CD4-positive, CD25-positive, alpha-beta regulatory T cell (primary cell): ENCODE results near the gene LORICRIN. TPM values are rescaled to one million over a fixed set of nuclear protein-coding genes. Genes with fewer than 3 reads are reported as not detected.

Source experiments
- ATAC-seq, 2 donors: fragments of 150-1000 bp; cut with Tn5 transposase; one replicate each; pipeline ENCODE4 v1.10.0; 2021; ENCODE audit warnings: low read depth in 2 of 2, moderate number of reproducible peaks in 2 of 2, moderate library complexity in 1 of 2
- DNase-seq, 3 donors: peaks; one replicate each; pipeline versions ENCODE4 v3.0.0 to v3.0.0-alpha.2; 2012 to 2022; ENCODE audit warnings: mixed read lengths in 1 of 3
- H3K27ac ChIP-seq: one replicate; pipeline ENCODE4 v1.7.0; 2013; ENCODE audit warnings: mild to moderate bottlenecking, low read length; ENCODE audit not compliant: insufficient read depth, poor library complexity, severe bottlenecking
- H3K27me3 ChIP-seq: one replicate; pipeline ENCODE4 v1.7.0; 2013; ENCODE audit warnings: low read length; ENCODE audit not compliant: control insufficient read depth, insufficient read depth
- H3K36me3 ChIP-seq: one replicate; pipeline ENCODE4 v1.7.0; 2013; ENCODE audit warnings: mild to moderate bottlenecking, low read length, moderate library complexity; ENCODE audit not compliant: control insufficient read depth, insufficient read depth
- H3K4me1 ChIP-seq: 2 replicates; pipeline ENCODE4 v1.7.0; 2013; ENCODE audit warnings: mild to moderate bottlenecking, low read length; ENCODE audit not compliant: insufficient read depth, control insufficient read depth, poor library complexity, severe bottlenecking
- H3K4me3 ChIP-seq: one replicate; pipeline ENCODE4 v1.7.0; 2013; ENCODE audit warnings: low read depth, mild to moderate bottlenecking, low read length, moderate library complexity
- H3K9me3 ChIP-seq, 2 experiments: 1 replicate in 1 of 2; 2 replicates in 1 of 2; pipeline ENCODE4 v1.7.0; 2013; ENCODE audit warnings: low read length in 2 of 2, mild to moderate bottlenecking in 1 of 2, moderate library complexity in 1 of 2; ENCODE audit not compliant: control insufficient read depth in 2 of 2
- H3K27ac Mint-ChIP-seq, 3 donors: one replicate each; pipeline ENCODE4 v1.8.0; 2020 to 2022; ENCODE audit warnings: mild to moderate bottlenecking in 3 of 3, mixed read lengths in 3 of 3, moderate library complexity in 2 of 3
- H3K27me3 Mint-ChIP-seq: one replicate; pipeline ENCODE4 v1.8.0; 2022; ENCODE audit warnings: mild to moderate bottlenecking, mixed read lengths
- H3K36me3 Mint-ChIP-seq: one replicate; pipeline ENCODE4 v1.8.0; 2020; ENCODE audit warnings: mixed read lengths
- H3K4me1 Mint-ChIP-seq, 4 donors: one replicate each; pipeline ENCODE4 v1.8.0; 2020 to 2022; ENCODE audit warnings: mixed read lengths in 4 of 4, mild to moderate bottlenecking in 1 of 4
- H3K4me3 Mint-ChIP-seq, 4 donors: one replicate each; pipeline ENCODE4 v1.8.0; 2020 to 2022; ENCODE audit warnings: mild to moderate bottlenecking in 4 of 4, mixed read lengths in 4 of 4, moderate library complexity in 3 of 4
- H3K9me3 Mint-ChIP-seq, 7 donors: one replicate each; pipeline ENCODE4 v1.8.0; 2020 to 2022; ENCODE audit warnings: mixed read lengths in 7 of 7, mild to moderate bottlenecking in 3 of 7, moderate library complexity in 2 of 7
- polyA plus RNA-seq, 4 donors: library from polyadenylated mRNA; unstranded; fragments of 300-500 nt; fragmentation: Illumina TruSeq; gene quantifications; one replicate each; pipeline ENCODE4 v1.2.3, GENCODE V29; 2021
- total RNA-seq: library from RNA; stranded (reverse); gene quantifications from one replicate; pipeline ENCODE4 v1.2.3, GENCODE V29; 2022

The LORICRIN gene
- total and polyA plus RNA-seq, 5 donors from 2014 or later, result not detected

GRCh38 chr1:153251087-153251486, 8.4 kb upstream of the LORICRIN start:
- no peak overlapping the region for H3K4me3 ChIP-seq
- no peak overlapping the region for H3K27ac ChIP-seq
- Mint-ChIP-seq H3K36me3 (no peaks in the 10 kb centered on the region), H3K9me3 (no peaks in the 10 kb centered on the region), H3K4me1 (peaks cover 0 to 6% (median 2%) of the 10 kb centered on the region in 4 donors), H3K27me3 (peaks cover 16% of the 10 kb centered on the region), H3K4me3 (no peak overlapping the region), H3K27ac (no peak overlapping the region)
- no peak for ATAC-seq
- peaks cover 6% of the 10 kb centered on the region for H3K27me3 ChIP-seq
- H3K9me3 ChIP-seq, result no peaks in the 10 kb centered on the region
- H3K4me1 ChIP-seq, result peaks cover 5% of the 10 kb centered on the region
- no peaks in the 10 kb centered on the region for H3K36me3 ChIP-seq
- no peak for DNase-seq

- no peak overlapping the region for H3K4me3 ChIP-seq
- H3K27ac ChIP-seq, result no peak overlapping the region
- peaks cover 5% of the 10 kb centered on the region for H3K4me1 ChIP-seq
- Mint-ChIP-seq H3K27ac (no peak overlapping the region), H3K4me3 (no peak overlapping the region), H3K27me3 (peaks cover 16% of the 10 kb centered on the region), H3K9me3 (no peaks in the 10 kb centered on the region), H3K36me3 (no peaks in the 10 kb centered on the region), H3K4me1 (peaks cover 0 to 6% (median 2%) of the 10 kb centered on the region in 4 donors)
- no peaks in the 10 kb centered on the region for H3K9me3 ChIP-seq
- peaks cover 6% of the 10 kb centered on the region for H3K27me3 ChIP-seq
- DNase-seq (no peak), ATAC-seq (no peak)
- no peaks in the 10 kb centered on the region for H3K36me3 ChIP-seq
Measured at GRCh38 chr1:153251562-153251961, 7.9 kb upstream of the LORICRIN start.

DNA sequence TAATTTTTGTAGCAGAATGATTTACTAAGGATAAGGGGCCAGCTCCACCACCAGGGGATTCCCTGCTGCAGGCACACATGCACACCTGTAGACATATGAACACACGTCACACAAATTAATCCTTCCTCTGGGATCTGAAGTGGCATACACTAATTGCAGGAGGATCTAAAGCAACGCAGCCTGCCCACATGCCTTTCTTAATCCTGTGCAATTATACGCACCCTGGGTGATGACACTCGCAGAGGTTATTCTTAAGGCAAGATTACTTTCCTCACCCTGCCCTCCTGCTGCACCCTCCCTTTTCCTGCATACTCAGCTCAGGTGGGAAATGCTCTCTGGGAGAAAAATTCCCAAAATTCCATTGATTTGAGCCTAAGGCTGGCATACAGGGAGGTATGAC, 7.5 kb upstream of the LORICRIN start:
- no peaks in the 10 kb centered on the region for H3K9me3 Mint-ChIP-seq
- no peak overlapping the region for H3K4me3 Mint-ChIP-seq
- H3K36me3 Mint-ChIP-seq, result no peaks in the 10 kb centered on the region
- Histone ChIP-seq H3K4me3 (no peak overlapping the region), H3K27me3 (peaks cover 6% of the 10 kb centered on the region), H3K9me3 (no peaks in the 10 kb centered on the region), H3K27ac (no peak overlapping the region), H3K4me1 (peaks cover 5% of the 10 kb centered on the region), H3K36me3 (no peaks in the 10 kb centered on the region)
- DNase-seq (no peak), ATAC-seq (no peak)
- no peak overlapping the region for H3K27ac Mint-ChIP-seq
- peaks cover 16% of the 10 kb centered on the region for H3K27me3 Mint-ChIP-seq
- H3K4me1 Mint-ChIP-seq, result peaks cover 0 to 6% (median 2%) of the 10 kb centered on the region in 4 donors

DNA sequence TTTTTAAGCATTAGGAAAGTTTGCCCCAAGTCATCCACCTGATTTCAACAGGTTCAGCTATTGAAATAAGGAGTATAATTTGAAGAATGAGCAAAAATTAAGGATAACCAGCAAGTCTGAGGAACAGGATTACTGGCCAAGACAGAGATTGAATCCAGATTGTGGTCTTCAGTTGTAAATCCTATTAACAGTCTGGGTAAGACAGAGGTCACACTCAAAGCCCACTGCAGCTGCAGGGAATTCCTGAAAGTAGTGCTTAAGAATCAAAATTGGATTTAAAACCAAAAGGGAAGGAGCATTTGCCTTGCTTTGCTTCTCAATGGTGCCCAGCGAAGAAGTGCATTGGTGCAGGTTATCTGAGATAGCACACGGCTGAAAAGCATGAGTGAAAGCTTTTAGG, 6.4 kb upstream of the LORICRIN start:
- no peak overlapping the region for H3K4me3 Mint-ChIP-seq
- DNase-seq (no peak), ATAC-seq (no peak)
- Histone ChIP-seq H3K36me3 (no peaks in the 10 kb centered on the region), H3K4me1 (peaks cover 5% of the 10 kb centered on the region), H3K27ac (no peak overlapping the region), H3K27me3 (peaks cover 4% of the 10 kb centered on the region), H3K4me3 (no peak overlapping the region), H3K9me3 (no peaks in the 10 kb centered on the region)
- peaks cover 0 to 2% (median 0%) of the 10 kb centered on the region in 7 donors for H3K9me3 Mint-ChIP-seq
- H3K27ac Mint-ChIP-seq, result peak overlapping the region in 1 of 3 donors; percentile 29
- H3K4me1 Mint-ChIP-seq, result peaks cover 0 to 6% (median 2%) of the 10 kb centered on the region in 4 donors
- no peaks in the 10 kb centered on the region for H3K36me3 Mint-ChIP-seq
- peaks cover 9% of the 10 kb centered on the region for H3K27me3 Mint-ChIP-seq

DNA sequence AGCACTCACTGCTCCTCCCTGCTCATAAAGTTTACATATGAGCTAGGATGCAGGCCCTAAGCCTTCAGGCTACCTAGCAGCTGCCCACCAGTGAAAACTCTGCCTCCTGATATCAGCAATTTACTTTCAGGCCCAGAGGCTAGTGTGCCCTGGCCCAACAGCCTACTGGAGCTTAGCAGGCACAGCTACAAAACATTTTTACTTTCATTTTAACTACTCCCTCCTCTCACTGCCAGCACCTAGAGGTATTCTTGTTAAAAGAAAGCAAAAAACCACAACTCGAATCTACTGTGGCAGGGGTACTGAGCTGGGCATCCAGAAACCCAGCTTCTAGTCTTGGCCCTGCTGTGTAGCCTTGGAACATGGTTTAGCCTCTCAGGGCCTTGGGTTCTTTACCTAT, 5.8 kb upstream of the LORICRIN start:
- H3K4me3 ChIP-seq, result no peak overlapping the region
- no peaks in the 10 kb centered on the region for H3K36me3 Mint-ChIP-seq
- no peak overlapping the region for H3K27ac ChIP-seq
- H3K4me1 Mint-ChIP-seq, result peaks cover 0 to 7% (median 2%) of the 10 kb centered on the region in 4 donors
- peaks cover 0 to 2% (median 0%) of the 10 kb centered on the region in 7 donors for H3K9me3 Mint-ChIP-seq
- H3K27ac Mint-ChIP-seq, result peak overlapping the region; percentile 10 to 72 (median 38)
- peaks cover 2% of the 10 kb centered on the region for H3K27me3 ChIP-seq
- no peaks in the 10 kb centered on the region for H3K9me3 ChIP-seq
- DNase-seq (peak in 1 of 3 donors; percentile 26), ATAC-seq (no peak)
- no peak overlapping the region for H3K4me3 Mint-ChIP-seq
- peaks cover 8% of the 10 kb centered on the region for H3K27me3 Mint-ChIP-seq
- H3K36me3 ChIP-seq, result no peaks in the 10 kb centered on the region
- peaks cover 5% of the 10 kb centered on the region for H3K4me1 ChIP-seq

DNA sequence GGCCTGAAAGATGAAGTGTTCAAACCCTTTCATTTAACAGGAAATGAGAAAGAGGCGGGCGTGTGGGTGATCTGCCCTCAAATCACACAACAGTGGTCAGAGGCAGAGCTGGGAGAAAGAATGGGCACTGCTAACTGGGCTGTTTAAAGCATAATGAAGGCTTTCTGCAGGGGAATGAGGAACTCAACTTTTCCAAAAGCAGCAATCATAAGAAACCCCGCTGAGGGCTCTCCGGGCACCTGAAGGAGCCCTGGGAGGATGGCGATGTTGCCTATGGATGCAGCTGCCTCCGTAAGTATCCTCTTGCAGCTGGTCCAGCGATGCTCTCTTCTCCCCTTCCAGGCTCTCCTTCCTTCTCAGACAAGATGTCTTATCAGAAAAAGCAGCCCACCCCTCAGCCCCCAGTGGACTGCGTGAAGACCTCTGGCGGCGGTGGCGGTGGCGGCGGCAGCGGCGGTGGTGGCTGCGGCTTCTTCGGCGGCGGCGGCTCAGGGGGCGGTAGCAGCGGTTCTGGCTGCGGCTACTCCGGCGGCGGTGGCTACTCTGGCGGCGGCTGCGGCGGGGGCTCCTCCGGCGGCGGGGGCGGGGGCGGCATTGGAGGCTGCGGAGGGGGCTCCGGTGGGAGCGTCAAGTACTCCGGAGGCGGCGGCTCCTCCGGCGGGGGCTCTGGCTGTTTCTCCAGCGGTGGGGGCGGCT, 1.2 kb downstream of the LORICRIN start:
- H3K9me3 Mint-ChIP-seq, result peaks cover 0 to 2% (median 0%) of the 10 kb centered on the region in 7 donors
- H3K4me1 ChIP-seq, result peaks cover 26% of the 10 kb centered on the region
- H3K36me3 Mint-ChIP-seq, result no peaks in the 10 kb centered on the region
- peaks cover 55% of the 10 kb centered on the region for H3K27me3 Mint-ChIP-seq
- no peak overlapping the region for H3K4me3 ChIP-seq
- peaks cover 32% of the 10 kb centered on the region for H3K27me3 ChIP-seq
- H3K4me3 Mint-ChIP-seq, result peak overlapping the region; percentile 71 to 85 (median 81)
- ATAC-seq (peak in 1 of 2 donors; percentile 16), DNase-seq (peak in 2 of 3 donors; percentile 5 to 19)
- H3K27ac Mint-ChIP-seq, result peak overlapping the region in 1 of 3 donors; percentile 49
- H3K36me3 ChIP-seq, result no peaks in the 10 kb centered on the region
- H3K4me1 Mint-ChIP-seq, result peaks cover 0 to 30% (median 20%) of the 10 kb centered on the region in 4 donors
- no peaks in the 10 kb centered on the region for H3K9me3 ChIP-seq
- H3K27ac ChIP-seq, result no peak overlapping the region

DNA sequence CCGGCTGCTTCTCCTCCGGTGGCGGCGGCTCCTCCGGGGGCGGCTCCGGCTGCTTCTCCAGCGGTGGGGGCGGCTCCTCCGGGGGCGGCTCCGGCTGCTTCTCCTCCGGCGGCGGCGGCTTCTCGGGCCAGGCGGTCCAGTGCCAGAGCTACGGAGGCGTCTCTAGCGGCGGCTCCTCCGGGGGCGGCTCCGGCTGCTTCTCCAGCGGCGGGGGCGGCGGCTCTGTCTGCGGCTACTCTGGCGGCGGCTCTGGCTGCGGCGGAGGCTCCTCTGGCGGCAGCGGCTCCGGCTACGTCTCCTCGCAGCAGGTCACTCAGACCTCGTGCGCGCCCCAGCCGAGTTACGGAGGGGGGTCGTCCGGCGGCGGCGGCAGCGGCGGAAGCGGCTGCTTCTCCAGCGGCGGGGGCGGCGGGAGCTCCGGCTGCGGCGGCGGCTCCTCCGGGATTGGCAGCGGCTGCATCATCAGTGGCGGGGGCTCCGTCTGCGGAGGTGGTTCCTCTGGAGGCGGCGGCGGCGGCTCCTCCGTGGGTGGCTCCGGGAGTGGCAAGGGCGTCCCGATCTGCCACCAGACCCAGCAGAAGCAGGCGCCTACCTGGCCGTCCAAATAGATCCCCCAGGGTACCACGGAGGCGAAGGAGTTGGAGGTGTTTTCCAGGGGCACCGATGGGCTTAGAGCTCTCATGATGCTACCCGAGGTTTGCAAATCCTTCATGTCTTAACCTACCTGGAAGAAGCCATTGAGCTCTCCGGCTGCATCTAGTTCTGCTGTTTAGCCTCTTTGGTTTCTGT, 2.0 kb downstream of the LORICRIN start:
- no peak overlapping the region for H3K27ac ChIP-seq
- Mint-ChIP-seq H3K4me3 (peak overlapping the region; percentile 49 to 84 (median 74)), H3K27ac (no peak overlapping the region), H3K27me3 (peaks cover 58% of the 10 kb centered on the region), H3K4me1 (peaks cover 0 to 30% (median 20%) of the 10 kb centered on the region in 4 donors), H3K9me3 (peaks cover 0 to 2% (median 0%) of the 10 kb centered on the region in 7 donors), H3K36me3 (no peaks in the 10 kb centered on the region)
- peaks cover 26% of the 10 kb centered on the region for H3K4me1 ChIP-seq
- H3K36me3 ChIP-seq, result no peaks in the 10 kb centered on the region
- peak overlapping the region; percentile 58 for H3K4me3 ChIP-seq
- no peaks in the 10 kb centered on the region for H3K9me3 ChIP-seq
- DNase-seq (peak in 2 of 3 donors; percentile 9 to 18), ATAC-seq (peak; percentile 10 to 38)
- H3K27me3 ChIP-seq, result peaks cover 33% of the 10 kb centered on the region
